ENCODE measurements around the gene C4orf50. TPM values are rescaled to one million over a fixed set of nuclear protein-coding genes. Genes with fewer than 3 reads are reported as not detected.
"Not testable (repeated sequence)": the region's sequence is repeated elsewhere in the genome, so short reads cannot be mapped to it uniquely, and the experiment has no call there.

C4orf50 gene
- polyA plus RNA-seq, 4 donors = 0.01 to 0.03 (median 0.01) TPM; not detected in 1

DNA sequence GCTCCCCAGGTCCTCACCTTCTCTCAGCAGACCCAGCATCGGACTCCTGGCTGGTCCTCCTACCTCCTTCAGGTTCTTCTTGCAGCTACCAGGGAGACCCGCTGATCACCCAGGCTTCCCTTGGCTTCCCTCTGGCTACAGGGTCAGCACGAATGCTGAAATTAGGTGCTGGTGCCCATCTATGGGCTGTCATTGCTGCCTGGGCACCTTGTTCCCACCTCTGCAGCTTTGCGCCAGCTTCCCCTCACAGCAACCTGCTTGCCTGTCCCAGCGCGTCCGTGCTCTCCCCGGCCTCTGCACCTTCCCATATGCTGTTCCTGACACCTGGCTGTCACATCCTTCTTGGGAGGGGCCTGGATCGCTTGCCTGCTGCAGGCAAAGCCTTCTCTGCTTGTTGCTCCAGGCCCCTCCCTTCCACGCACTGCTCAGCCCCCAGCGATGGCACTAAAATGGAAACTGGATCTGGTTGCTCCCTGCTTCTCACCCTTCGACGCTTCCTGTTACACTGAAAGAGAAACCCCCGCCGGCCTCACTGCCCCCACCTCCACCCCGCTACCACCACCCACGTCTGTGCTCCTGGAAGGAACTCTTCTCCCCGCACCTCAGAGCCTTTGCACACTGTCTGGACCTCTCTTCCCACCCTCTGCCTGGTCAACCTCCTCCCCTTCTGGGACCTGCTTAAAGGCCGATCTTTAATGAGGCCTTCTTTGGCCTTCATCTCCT, 22.2 kb downstream of the C4orf50 start:
- no peak for DNase-seq (ENCODE audit: low read depth in 4 of 4, low spot score in 3 of 4)

DNA sequence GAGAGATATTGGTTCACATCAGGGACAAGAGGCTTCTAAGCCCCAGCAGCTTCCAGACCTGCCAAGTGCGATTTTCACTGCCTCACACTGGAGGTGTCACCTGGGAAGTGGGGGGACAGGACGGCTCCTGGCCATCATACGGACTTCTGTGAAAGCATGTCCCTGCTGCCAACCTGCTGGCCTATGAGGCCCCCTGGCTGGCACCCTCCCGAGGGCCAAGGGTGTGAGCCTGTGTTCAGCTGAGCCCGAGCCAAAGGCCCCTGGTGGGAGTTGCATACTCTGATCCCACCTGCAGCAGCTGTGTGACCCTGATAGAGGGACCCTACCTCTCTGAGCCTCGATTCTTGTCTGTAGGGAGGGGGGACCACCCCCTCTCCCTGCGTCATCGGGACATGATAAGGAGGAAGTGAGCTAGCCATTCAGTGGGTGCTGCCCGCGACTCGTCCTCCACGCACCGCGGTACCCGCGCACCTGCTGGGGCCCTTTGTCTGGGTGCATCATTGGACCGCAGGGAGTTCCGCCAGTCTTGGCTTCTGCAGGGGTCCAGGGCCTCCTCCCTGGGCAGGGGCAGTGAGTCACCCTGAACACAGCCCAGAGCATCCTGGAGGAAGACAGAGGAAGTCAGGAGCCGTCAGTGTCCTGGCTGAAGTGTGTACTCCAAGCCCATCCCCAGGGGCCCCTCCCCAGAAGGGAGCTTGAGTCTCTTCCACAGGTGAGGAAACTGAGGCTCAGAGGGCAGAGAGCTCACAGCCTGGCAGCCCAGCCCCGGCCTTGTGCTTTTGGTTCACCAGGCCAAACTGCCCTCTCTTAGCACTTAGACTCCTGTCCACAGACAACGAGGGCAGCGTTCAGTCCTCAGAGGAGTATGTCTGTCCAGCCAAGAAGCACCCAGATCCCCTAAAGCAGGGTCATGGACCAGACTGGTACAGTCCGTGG, 24.1 kb downstream of the C4orf50 start:
- DNase-seq (ENCODE audit: low read depth in 4 of 4, low spot score in 3 of 4) = no peak

DNA sequence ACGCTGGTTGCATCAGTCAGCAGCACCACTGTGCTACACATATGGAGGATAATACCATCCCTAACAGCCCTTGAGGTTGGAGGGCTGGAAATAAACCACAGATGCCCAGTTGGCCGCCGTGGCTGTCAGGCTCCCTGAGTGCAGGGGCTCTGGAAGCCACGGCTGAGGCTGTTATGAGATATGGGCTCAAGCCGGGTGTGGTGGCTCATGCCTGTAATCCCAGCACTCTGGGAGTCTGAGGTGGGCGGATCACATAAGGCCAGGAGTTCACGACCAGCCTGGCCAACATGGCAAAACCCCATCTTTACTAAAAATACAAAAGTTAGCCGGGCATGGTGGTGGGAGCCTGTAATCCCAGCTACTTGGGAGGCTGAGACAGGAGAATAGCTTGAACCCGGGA, 24.9 kb downstream of the C4orf50 start:
- not testable (repeated sequence) for DNase-seq (ENCODE audit: low read depth in 4 of 4, low spot score in 3 of 4)

DNA sequence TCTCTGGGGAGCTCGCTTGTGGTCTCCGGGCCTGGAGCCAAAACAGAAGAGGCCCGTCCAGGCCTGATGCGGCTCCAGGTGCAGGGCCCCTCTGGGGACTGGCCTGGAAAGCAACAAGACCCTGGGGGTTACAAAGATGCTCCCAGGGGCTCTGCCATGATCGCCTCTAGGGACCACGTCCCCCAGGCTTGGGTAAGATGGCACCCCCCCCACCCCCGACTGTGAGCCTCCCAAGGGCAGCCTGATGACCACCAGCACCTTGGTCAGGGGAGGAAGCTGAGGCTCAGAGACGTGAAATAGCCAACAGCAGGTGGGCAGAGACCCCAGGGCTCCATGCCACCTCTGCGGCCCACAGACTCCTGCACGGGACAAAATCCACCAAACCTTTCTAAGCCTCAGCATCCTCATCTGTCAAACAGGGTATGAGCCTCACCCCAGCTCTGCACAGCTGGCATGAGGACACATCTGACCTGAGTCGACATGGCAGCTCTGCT, 25.4 kb downstream of the C4orf50 start:
- no peak for DNase-seq (ENCODE audit: low read depth in 4 of 4, low spot score in 3 of 4)

DNA sequence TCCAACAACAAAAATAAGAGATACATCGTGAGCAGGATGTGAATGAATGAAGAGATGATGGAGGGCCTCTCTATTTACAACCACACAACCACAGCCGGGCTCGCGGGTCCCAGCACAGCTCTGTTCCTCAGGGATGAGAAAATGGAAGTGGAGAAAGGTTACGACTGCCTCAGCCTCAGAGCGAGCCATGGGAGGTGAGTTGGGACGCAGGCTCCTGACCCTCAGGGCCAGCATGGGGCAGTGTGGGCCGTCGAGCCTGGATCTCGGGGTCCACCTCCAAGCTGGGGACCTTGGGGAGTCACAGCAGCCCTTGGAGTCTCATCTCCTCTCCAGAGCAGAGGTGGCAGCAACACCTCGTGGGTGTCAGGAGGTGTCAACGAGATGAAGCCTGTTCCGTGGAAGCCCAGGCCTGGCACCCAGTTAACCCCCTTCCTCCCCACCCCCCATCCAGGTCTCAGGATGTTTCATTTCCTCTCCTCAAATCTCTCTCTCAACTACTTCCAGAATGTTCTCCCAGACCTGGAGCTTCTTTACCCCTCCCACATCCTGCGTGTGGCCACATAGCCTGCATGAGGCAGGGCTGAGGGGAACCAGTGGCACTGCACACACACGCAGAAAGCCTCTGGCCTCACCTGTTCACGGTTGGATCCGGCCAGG, 25.9 kb downstream of the C4orf50 start:
- no peak for DNase-seq (ENCODE audit: low read depth in 4 of 4, low spot score in 3 of 4)

DNA sequence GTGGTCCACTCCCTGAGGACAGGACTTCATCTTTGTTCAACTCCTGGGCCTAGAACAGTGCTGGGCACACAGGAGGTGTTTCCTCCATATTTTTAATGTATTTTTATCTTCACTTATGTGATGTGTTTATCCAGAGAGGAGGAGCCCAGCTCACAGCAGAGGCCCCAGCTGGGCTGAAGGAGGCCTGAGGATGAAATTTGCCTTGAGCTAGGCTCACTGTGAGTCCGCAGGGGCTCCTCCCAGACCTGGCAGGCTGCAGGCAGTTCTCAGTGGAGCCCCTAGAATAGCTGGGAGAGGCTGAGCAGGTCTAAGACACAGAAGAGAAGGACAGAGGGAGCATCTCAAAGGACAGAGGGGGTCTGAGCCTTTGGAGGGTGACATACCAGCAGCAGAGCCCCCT, 26.8 kb downstream of the C4orf50 start:
- DNase-seq (ENCODE audit: low read depth in 4 of 4, low spot score in 3 of 4) = no peak

DNA sequence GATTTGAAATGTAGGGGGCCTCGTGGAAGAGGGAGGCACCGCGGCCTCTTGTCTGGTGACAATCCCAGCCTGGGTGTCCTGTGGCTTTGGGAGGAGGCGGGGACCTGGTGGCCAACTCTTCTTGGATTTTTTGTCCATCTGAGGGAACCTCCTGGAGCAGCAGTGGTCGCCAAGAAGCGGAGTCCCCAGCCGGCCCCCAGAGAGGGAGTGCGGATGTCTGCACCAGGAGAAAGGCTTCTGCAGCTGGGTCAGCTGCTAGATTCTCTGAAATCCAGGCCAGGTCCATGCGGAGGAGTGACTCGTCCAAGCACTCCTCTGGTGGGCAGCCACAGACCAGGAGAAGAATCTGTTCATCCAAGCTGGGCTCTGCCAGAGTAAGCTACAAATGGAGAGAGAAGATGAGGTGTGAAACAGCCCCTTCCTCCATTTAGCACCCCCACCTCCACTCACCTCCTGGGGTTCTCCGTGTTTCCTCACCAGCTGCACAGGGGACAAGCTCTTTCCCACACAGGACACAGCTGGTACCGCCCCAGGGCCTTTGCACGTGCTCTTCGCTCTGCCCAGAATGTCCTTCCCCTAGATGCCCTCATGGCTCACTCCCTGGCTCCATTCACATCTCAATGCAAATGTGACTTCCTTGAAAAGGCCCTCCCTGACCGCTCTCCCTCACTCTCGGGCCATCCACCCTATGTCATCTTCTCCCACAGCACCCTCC, 27.6 kb downstream of the C4orf50 start:
- no peak for DNase-seq (ENCODE audit: low read depth in 4 of 4, low spot score in 3 of 4)

DNA sequence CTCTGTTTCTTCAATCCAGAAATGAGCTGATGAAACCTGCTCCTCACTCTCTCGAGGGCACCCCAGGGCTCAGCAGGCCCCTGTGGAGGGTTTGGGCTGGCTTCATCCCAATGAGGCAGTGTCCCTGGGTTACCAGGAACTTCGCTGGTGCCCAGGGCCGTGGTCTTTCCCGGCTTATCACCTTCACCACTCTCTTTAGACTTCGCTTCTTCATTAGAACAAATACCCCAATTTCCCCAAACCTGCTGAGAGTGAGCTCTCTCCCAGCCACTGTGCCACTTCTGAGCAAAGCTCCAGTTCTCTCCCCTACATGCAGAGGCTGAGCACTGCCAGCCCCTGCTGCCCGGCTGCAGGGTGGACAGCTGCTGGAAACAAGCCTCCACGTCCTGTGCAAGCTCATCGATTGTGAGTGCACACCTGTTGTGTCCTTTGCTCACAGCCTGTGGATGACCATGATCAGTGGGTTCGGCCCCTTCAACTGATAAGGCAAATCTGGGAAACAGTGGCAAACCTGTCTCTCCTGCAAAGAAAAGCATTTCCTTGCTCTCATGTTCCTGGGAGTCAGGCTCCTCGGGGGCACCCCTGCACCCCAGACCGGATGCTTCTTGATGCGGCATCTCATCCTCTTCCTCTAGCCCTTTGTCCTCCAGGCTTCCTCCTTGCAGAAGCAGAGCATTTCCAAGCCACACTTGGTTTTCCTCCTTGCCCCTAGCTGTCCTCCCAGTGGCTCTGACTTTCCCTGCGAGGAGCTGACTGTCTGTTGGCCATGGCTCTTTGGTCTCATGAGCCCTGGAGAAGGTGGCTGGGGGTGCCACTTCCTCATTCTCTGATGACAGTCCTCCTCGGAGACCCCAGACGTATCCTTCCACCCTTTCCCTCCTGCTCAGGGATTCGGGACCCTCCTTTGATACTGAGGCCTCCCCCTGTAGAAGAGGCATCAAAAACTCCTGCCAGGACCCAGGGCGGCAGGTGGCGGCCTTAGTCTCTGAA, 28.7 kb downstream of the C4orf50 start:
- DNase-seq (ENCODE audit: low read depth in 4 of 4, low spot score in 3 of 4) = no peak

DNA sequence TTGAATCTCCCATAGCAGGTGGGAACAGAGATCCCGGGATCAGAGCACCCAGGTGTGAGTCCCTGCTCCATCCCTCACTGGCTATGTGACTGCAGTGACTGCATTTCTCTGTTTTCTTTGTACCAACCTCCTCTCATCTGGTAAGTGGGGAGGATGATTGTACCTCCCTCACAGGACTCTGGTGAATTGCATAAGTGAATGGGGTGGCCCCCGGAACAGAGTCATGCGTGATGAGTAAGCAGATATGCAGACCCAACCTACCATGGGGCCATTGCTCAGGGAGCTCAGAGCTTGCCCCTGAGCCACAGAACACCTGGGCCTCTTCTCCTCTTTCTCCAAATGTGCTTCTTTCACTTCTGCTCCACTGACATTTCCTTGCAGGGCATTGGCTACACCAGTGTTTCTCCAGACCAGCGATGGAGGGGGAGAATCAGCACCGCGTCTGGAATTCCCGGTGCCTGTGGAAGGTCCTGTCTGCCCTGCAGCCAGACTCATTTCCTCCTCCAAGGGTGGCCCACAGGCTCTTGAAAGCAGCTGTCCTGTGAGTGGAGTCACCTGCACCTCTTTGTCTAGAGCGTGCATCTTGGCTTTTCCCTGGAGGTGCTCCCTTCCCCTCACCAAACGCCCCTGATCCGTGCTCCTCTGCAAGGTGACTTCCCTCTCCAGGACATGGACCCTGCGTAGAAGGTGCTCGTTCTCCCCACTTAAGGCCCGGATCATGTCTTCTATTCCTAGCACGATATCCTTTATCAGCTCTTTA, 30.0 kb downstream of the C4orf50 start:
- no peak for DNase-seq (ENCODE audit: low read depth in 4 of 4, low spot score in 3 of 4)

DNA sequence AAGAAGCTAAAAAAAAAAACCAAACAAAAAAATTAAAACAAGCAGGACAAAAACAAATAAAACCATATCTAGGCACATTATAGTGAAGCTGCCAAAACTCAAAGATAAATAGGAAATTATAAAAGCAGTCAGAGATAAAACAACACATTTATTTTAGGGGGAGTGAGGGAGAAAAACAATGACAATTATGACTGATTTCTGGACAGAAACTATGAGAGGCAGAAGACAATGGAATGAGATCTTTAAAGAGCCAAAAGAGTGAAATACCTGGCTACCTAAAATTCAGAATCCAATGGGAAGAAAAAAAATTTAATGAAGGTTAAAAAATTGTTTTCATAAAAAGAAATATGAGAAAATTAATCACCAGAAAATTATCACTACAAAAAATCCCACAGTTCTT, 33.4 kb downstream of the C4orf50 start:
- DNase-seq (ENCODE audit: low read depth in 4 of 4, low spot score in 3 of 4) = no peak

DNA sequence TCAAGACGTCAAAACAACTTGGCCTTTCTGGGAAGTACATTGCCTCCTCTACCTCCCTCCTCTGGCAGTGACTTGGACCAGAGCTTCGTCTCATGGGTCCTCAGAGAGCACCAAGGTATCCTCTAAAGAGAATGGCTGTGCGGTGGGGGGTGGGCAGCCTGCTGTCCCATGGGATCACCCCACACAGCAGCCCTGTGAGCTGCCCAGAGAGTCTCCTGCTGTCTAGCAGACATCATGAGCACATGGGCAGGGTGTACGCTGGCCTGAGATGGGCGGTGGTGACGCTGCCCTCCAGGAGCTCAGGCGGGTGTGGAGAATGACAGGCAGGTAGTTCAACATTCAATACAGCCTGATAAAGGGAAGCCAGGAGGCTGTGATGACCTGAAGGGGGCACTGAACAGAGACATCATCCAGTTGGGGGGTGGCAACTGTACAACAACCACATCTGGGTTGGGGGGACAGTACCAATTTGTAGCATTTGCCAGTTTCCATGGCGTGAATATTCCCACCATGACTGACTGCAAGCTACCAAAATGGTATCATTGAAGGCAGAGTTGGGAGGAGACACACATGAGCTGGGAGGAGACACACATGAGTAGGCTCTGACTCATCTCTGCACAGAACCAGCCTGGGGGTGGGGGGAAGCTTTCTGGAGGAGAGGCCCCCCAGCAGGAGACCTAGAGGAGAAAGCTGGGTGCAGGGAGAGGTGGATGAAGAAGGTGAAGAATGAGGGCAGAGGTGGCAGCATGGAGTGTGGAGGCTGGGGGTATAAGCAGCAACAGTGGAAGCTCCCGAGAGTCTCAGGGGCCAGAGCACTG, 35.9 kb downstream of the C4orf50 start:
- no peak for DNase-seq (ENCODE audit: low read depth in 4 of 4, low spot score in 3 of 4)

DNA sequence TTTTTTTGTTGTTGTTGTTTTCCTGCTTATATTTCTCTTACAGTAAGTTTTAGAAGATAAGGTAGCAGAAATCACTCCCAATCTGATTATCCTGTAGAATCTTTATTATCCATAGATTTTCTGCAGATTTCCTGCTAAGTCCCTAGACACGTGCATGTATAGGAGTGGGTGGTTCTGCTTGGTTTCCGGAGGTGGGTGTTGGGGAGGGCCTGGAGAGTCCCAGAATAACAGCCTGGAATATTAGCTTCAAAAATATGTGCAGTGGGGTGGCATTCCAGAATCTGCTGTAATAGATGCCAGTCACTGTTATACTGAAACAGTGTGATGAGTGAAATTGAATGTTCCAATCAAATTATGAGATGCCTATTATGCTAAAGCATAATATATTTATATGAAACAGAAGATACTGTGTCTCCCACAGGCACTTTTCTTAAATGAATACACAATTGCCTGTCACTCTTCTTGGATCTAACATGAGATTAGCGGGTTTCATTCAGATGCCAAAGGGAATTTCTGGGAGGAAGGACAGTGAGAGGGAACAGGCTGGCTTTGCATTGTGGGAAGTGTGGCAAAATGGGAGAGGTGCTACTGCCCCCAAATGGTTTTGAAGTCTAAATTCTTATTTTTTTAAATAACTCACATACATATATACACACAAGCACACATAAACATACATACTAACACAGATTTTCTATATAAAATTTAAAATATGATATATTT, 37.6 kb downstream of the C4orf50 start:
- no peak for DNase-seq (ENCODE audit: low read depth in 4 of 4, low spot score in 3 of 4)

DNA sequence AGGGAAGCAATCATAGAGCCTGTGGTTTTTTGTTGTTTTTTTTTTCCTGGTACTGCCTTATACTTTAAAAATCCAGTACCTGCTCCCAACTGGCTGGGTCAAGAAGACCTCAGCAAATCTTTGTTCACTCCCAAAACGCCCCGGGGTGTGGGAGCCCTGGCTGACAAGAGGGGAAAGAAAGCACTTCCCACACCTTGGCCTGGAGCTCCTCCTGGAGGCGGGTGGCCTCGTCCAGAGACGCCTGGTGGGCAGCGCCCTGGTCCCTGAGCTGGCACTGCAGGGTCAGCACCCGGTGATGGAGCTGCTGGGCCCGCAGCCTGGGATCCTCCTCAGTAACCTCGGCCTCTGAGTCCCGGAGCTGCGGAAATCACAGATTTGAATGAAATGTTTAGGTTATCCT, 38.2 kb downstream of the C4orf50 start:
- no peak for DNase-seq (ENCODE audit: low read depth in 4 of 4, low spot score in 3 of 4)

DNA sequence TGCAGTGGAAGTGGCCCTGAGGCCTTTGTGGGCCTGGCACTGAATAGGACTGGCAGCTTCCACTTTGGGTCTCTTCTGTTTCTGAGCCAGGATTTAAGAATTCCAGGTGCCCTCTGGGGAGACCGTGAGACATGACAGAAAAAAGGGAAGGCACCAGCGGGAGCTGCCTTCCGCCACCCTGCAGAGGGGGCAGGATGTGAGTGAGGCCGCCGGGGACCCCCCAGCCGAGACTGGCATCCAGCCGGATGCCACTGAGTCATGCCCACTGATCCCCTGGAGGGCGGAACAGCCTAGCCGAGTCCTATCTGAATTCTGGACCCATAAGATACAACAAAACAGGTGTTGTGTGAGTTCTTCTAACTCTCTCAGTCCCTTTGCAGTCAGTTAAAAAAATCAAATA, 41.3 kb downstream of the C4orf50 start:
- DNase-seq (ENCODE audit: low read depth in 4 of 4, low spot score in 3 of 4) = no peak

DNA sequence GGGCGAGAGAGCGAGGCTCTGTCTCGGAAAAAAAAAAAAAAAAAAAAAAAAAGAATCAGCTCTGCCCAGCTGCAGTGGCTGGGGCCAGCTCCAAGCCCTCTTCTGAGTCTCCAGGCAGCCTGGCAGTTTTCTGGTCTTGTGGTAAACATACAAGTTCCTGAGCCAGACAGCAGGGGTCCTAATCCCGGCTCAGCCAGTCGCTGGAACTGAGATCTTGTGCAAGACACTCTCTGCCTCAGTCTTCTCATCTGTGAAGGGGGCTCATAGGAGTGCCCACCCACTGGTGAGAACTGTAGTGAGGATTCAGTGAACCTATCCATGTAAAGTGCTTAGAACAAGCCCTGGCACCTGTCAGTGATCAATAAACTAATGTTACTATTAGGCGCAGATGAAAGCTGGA, 41.8 kb downstream of the C4orf50 start:
- DNase-seq (ENCODE audit: low read depth in 4 of 4, low spot score in 3 of 4) = no peak

DNA sequence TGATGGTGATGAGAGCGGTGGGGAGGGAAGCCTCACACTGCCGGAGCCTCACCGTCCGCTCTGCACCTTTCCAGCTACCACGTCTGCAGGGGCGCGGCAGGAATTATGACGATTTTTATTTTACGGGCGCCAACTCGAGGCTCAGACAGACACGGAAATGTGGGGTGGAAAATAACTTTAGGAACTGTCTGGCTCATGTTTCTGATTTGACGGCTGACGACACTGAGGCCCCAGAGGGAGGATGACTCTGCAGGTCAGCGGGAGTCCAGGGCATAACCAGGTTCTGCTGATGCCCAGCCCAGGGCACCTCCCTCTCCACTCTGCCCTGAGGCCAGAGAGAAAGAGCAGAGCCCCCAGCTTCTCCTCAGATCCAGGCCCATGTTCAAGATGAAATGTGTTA, 43.9 kb downstream of the C4orf50 start:
- no peak for DNase-seq (ENCODE audit: low read depth in 4 of 4, low spot score in 3 of 4)
